GM21825 (cell line): ENCODE results near the gene CIRBP.
"Not testable (repeated sequence)": the region's sequence is repeated elsewhere in the genome, so short reads cannot be mapped to it uniquely, and the experiment has no call there.

Experiments
- ATAC-seq: cut with Tn5 transposase; IDR thresholded peaks from one replicate; pipeline ENCODE4 v1.9.1; 2021; ENCODE audit warnings: mild to moderate bottlenecking, moderate library complexity; ENCODE audit not compliant: unreplicated experiment

The CIRBP gene

DNA sequence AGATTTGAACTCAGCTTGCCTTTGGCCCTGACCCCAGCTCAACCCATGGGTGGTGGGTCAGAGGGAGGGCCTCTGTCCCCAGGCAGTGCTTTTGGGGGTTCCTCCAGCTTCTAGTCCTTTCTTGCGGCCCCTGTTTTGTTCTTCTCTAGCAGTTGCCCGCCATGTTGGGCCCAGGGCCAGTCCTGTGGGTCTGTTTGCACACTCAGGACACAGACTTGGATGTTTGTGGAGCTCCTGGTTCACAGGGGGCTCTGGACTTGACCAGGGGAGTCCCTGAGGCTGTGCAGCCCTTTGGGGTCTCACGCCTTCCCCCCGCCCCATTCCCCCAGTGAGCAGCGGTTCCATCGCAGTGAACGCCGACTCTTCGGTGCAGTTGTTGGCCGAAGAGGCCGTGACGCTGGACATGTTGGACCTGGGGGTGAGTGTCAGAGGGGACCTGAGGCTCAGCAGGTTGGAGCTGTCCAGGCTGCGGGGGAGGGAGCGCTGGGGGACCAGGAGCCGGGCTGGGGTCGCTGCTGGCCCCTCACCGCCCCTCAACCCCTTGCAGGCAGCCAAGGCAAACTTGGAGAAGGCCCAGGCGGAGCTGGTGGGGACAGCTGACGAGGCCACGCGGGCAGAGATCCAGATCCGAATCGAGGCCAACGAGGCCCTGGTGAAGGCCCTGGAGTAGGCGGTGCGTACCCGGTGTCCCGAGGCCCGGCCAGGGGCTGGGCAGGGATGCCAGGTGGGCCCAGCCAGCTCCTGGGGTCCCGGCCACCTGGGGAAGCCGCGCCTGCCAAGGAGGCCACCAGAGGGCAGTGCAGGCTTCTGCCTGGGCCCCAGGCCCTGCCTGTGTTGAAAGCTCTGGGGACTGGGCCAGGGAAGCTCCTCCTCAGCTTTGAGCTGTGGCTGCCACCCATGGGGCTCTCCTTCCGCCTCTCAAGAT is 25.1 kb upstream of the CIRBP start:
- ATAC-seq, result no peak

- ATAC-seq, result no peak
Measured at GRCh38 chr19:1244693-1245451, 24.3 kb upstream of the CIRBP start.

DNA sequence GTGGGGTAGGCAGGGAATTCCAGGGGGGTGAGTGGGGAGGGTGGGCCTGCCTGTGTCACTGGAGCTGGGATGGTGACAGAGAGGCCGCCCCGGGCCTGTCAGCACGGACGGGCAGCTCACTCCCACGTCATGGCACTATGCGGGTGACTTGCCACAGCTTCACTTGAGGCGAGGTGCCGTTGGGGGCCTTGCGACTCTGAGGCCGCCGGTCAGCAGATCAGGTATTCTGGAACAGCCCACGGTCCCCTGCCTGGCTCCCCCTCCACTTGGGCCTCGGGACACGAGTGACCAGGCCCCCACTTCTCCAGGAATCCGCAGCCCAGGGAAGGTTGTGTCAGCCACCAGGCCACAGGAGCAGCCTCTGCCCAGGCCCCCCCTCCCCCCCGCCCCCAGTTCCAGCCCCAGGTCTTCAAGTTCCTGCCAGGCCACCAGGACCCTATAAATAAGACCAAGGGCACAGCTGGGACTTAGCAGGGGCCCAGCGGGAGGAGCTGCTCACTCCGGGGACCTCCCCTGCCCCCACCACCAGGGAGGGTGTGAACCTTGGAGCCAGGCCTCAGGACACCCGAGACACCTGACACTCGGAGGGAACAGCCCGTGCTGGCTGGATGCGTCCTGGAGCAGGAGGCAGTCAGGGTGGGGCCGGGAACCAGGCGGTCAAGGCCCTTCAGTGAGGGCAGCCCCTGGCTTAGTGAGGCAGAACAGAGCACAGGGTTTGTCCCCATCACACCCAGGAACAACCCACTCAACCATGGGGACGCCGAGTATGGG is 23.5 kb upstream of the CIRBP start:
- ATAC-seq, result no peak

GRCh38 chr19:1246265-1247087 is 22.7 kb upstream of the CIRBP start:
- not testable (repeated sequence) for ATAC-seq

DNA sequence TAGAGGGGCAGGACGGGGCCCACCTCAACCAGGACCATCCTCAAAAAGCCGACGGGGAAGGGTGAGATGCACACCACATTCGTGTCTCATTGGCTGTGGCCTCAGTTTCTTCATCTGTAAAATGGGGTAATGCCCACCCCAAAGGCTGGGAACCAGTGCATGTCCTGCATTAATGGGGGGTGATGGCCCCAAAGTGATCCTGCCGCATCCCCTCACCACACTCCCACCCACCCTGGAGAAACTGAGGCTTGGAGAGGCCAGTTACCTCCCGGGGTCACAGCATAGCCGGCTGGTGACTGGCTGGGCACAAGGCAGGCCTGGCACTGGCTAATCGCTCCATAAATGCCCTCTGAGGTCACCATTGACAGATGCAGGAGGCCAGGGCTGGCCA is 21.4 kb upstream of the CIRBP start:
- ATAC-seq, result no peak

- peak; percentile 7 for ATAC-seq
Measured at GRCh38 chr19:1248139-1248785, 20.9 kb upstream of the CIRBP start, which contains the start of gene MIDN. MIDN (plus strand) TSS chr19:1248583; CDS start chr19:1250297, 1,714 bp downstream.

DNA sequence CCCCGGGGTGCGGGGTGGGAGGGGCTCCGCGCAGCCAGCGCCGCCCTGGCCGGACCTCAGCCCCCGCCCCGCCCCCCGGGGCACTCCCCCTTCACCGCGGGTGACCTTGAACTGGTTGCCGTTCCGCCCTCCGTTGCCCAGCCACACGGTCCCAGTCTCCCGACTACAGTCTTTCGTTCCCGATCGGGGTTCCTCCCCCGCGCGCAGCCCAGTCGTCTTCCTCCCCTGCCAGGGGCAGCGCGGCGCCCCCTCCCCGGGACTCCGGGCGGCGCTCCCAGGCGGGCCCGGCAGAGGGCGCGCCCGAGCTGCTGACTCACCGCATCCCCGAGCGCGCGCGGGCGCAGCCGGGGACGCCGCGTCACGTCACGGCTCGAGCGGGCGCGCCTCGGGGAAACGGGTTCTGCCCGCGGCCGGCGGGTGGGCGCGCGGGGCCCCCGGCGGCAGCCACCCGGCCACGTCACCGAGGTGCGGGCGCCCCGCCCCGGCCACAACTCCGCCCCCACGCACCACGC is 20.3 kb upstream of the CIRBP start:
- ATAC-seq, result peak; percentile 23

- ATAC-seq, result peak; percentile 30
Measured at GRCh38 chr19:1249298-1249989, 19.7 kb upstream of the CIRBP start.

DNA sequence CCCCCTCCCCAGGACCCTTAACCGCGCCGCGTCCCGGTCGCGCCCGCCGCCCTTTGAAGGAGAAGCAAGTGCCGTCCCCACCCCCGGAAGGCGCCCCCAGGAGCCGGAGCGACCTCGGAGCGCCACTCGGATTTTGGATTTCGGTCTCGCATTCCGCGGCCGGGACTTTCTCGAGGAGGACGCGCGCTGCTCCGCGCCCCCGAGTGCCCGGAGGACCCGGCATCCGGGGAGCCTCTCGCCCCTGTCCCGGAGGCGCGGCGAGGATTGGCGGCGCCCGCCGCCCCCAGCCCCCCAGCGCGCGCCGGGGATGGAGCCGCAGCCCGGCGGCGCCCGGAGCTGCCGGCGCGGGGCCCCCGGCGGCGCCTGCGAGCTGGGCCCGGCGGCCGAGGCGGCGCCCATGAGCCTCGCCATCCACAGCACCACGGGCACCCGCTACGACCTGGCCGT is 19.1 kb upstream of the CIRBP start:
- no peak for ATAC-seq

DNA sequence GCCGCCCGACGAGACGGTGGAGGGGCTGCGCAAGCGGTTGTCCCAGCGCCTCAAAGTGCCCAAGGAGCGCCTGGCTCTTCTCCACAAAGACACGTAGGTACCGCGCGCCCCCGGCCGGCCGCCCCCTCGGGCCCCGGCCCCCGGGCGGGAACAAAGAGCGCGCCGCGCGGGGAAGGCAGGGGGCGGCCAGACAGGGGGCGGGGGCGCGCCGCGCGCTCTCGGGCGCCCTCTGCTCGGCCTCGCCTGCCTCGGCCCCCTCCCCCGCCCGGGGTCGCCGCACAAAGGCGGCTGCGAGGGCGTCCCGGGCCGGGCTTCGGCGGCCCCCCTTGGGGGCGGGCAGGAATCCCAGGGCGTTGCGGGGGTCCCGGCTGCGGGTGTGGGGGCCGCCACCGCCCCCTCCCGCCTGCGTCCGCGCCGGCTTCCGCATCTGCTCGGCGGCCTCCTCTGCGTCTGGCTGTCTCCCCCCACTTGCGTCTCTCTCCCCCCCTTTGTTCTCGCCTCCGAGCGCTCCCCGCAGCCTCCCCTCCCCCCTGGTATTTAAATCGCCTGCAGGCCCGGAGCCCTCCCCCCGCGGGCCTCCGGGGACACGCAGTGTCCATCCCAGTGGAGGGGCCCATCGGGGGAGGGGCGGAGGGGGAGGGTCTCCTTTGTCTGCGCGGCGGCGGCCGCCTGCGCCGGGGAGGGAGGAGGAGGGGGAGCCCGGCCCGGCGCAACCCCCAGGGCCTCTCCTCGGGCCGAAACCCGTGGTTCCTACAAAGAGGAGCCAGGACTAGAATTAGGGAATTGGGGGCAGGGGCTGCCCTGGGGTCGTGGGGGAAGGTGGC is 18.5 kb upstream of the CIRBP start:
- no peak for ATAC-seq

DNA sequence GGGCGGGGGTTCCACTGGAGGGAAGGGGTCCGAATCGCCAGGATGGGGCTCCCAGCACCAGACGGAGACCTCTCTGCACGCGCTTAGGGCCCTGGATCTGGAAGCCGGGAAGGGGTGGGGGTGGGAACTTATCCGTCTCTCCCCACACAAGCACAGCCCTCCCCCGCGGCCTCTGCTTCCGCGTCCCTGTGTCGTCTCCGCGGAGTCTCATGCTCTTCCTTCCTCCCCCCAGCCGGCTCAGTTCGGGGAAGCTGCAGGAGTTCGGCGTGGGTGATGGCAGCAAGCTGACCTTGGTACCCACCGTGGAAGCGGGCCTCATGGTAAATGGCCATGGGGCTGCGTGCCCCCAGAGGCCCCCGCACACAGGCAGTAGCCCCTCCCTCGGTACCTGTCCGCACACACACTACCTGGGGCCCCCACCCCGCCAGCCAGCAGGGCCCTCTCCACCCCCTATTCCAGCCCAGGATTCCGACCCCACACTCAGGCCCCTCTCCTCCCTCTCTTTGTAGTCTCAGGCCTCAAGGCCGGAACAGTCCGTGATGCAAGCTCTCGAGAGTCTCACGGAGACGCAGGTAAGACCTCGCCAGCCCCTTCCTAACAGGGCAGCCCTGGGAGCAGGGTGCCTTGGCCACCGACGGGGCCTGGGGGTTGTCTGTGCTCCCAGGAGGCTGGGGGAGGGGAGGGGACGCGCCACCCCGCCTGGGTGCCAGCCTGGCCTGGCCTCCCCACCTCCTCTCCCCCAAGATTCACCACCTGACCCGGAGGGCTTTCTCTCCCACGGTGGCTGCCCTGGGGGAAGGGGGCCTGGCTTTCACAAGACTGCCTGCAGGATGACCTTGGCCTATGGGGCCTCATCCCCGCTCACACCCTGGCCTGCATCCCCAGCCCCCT is 17.6 kb upstream of the CIRBP start:
- no peak for ATAC-seq

- ATAC-seq, result no peak
Measured at GRCh38 chr19:1252221-1252820, 16.8 kb upstream of the CIRBP start.

- no peak for ATAC-seq
Measured at GRCh38 chr19:1252821-1253513, 16.2 kb upstream of the CIRBP start.

DNA sequence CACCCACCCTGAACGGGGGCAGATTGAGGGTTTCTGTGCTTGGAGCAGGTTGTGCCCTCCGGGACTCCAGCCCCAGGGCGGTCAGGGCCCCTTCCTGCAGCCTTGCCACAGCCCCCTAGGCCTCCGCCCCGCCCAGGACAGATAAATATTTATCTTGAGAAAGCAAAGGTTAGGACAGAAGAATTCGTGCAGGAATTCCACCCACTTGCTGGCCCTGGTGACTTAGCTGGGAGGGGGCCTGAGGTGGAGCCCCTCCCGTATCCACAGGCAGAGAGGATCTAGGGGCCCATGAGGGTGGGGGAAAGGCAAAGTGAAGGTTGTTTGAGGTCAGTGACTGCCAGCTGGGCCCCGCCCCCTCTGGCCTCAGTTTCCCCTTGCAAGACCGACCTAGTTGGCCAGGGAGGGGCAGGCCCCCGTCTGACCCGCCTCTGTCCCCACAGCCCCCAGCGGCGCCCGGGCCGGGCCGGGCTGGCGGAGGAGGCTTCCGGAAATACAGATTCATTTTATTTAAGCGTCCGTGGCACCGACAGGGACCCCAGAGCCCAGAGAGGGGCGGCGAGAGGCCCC is 15.5 kb upstream of the CIRBP start:
- no peak for ATAC-seq

GRCh38 chr19:1254081-1254527 is 15.0 kb upstream of the CIRBP start:
- no peak for ATAC-seq
